Measurements from ENCODE around the gene KRTAP1-3.

KRTAP1-3 gene

DNA sequence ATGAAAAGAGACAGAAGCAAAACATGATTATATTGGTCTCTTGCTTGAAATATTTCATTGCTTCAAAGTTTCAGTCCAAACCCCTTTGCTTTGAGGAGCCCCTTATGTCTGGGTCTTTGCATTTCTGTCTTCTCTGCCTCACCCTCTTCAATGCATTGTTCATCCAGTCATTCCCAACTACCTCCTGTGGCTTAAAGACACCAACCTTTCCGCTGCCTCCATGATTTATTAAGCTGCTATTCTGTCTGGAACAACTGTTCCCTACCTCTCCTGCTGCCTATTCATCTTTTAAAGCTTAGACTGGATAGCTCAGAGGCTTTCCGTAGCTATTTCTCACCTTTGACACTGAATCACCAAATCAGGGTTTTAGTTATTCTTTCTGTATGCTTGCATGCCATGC is 37.3 kb downstream of the KRTAP1-3 start:
- Histone ChIP-seq H3K27me3 (ENCODE audit: control insufficient read depth in 5 of 5, insufficient read depth in 4 of 5, low read length in 5 of 5) (peaks cover 0 to 10% (median 3%) of the 10 kb centered on the region in 5 donors), H3K4me1 (ENCODE audit: control insufficient read depth in 5 of 5, insufficient read depth in 5 of 5, low read length in 5 of 5) (no peaks in the 10 kb centered on the region), H3K9me3 (ENCODE audit: control insufficient read depth in 5 of 5, low read length in 5 of 5) (no peaks in the 10 kb centered on the region), H3K27ac (ENCODE audit: low read depth, low read length) (no peak overlapping the region), H3K4me3 (ENCODE audit: low read depth in 1 of 5, low read length in 5 of 5) (no peak overlapping the region), H3K36me3 (ENCODE audit: control insufficient read depth in 5 of 5, insufficient read depth in 5 of 5, low read length in 5 of 5) (no peaks in the 10 kb centered on the region), H3K9ac (ENCODE audit: low read length in 5 of 5) (no peak overlapping the region)

DNA sequence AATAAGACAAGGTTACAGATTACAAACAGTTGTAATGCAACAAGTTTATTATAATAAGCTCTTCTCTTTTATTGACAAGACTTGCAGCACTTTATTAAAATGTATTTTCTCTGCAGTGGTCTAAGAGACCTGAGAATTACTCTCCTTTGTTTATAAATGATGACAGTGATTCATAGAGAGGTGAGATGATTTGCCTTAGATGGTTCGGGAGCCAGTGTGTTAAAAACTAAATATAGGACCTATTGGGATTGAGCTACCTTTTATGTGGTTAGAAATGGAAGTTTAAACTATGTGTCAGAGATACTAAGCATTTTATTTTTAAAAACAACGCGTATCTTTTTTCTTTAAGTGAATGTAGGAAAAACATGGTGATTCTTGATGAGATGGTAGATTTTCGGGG is 37.8 kb downstream of the KRTAP1-3 start:
- no peak overlapping the region for H3K9ac ChIP-seq (ENCODE audit: low read length in 5 of 5)
- H3K9me3 ChIP-seq (ENCODE audit: control insufficient read depth in 5 of 5, low read length in 5 of 5), result no peaks in the 10 kb centered on the region
- no peak overlapping the region for H3K27ac ChIP-seq (ENCODE audit: low read depth, low read length)
- H3K4me1 ChIP-seq (ENCODE audit: control insufficient read depth in 5 of 5, insufficient read depth in 5 of 5, low read length in 5 of 5), result no peaks in the 10 kb centered on the region
- H3K27me3 ChIP-seq (ENCODE audit: control insufficient read depth in 5 of 5, insufficient read depth in 4 of 5, low read length in 5 of 5), result peaks cover 0 to 10% (median 4%) of the 10 kb centered on the region in 5 donors
- H3K4me3 ChIP-seq (ENCODE audit: low read depth in 1 of 5, low read length in 5 of 5), result no peak overlapping the region
- H3K36me3 ChIP-seq (ENCODE audit: control insufficient read depth in 5 of 5, insufficient read depth in 5 of 5, low read length in 5 of 5), result no peaks in the 10 kb centered on the region

DNA sequence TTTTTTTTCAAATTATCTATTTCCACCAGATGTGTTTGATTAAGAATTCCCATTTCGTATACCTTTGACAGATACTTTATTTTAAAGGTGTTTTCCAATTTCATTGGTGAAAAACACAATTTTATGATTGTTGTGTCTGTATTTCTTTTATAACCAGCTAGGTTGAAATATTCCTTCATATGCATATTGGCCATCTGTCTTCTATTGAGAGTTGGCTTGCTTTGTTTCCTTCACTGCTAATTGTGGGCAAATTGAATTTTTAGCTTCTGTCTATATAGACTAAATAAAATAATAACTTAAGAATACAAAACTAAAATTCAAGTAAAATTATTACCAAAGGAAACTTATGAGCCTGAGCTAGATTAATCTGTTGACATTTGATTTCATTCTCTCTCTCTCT is 39.6 kb downstream of the KRTAP1-3 start:
- Histone ChIP-seq H3K27ac (ENCODE audit: low read depth, low read length) (no peak overlapping the region), H3K4me1 (ENCODE audit: control insufficient read depth in 5 of 5, insufficient read depth in 5 of 5, low read length in 5 of 5) (no peaks in the 10 kb centered on the region), H3K4me3 (ENCODE audit: low read depth in 1 of 5, low read length in 5 of 5) (no peak overlapping the region), H3K9me3 (ENCODE audit: control insufficient read depth in 5 of 5, low read length in 5 of 5) (peaks cover 0 to 4% (median 2%) of the 10 kb centered on the region in 5 donors), H3K27me3 (ENCODE audit: control insufficient read depth in 5 of 5, insufficient read depth in 4 of 5, low read length in 5 of 5) (peaks cover 0 to 10% (median 4%) of the 10 kb centered on the region in 5 donors), H3K9ac (ENCODE audit: low read length in 5 of 5) (no peak overlapping the region), H3K36me3 (ENCODE audit: control insufficient read depth in 5 of 5, insufficient read depth in 5 of 5, low read length in 5 of 5) (no peaks in the 10 kb centered on the region)

DNA sequence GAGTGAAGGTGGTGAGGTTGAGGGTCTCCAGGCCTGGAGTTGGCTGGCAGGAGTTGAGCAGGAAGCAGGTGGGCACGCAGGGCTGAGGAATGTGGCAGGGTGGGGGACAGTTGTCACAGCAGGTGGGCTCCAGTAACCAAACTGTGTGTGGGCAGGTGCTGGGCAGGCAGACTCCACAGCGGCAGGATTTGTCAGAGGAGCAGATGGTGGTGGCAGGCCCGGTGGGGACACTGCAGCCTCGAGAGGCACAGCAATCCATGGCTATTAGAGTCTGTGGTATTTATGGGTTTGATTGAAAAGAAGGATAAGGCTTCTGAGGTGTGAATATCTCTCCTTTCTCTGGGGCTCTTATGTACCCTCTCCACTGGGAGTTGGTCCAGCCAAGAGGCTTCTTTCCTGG is 40.8 kb downstream of the KRTAP1-3 start, which contains the start of gene KRTAP3-3:
TSS of gene KRTAP3-3 (minus strand) at position 326 of the 400 bp plus-strand sequence. CDS start at position 259, 67 bp downstream.
- Histone ChIP-seq H3K27me3 (ENCODE audit: control insufficient read depth in 5 of 5, insufficient read depth in 4 of 5, low read length in 5 of 5) (peaks cover 0 to 10% (median 4%) of the 10 kb centered on the region in 5 donors), H3K9ac (ENCODE audit: low read length in 5 of 5) (no peak within 1 kb of the TSS), H3K9me3 (ENCODE audit: control insufficient read depth in 5 of 5, low read length in 5 of 5) (peaks cover 0 to 4% (median 2%) of the 10 kb centered on the region in 5 donors), H3K4me1 (ENCODE audit: control insufficient read depth in 5 of 5, insufficient read depth in 5 of 5, low read length in 5 of 5) (no peaks in the 10 kb centered on the region), H3K4me3 (ENCODE audit: low read depth in 1 of 5, low read length in 5 of 5) (no peak within 1 kb of the TSS), H3K36me3 (ENCODE audit: control insufficient read depth in 5 of 5, insufficient read depth in 5 of 5, low read length in 5 of 5) (no peaks in the 10 kb centered on the region), H3K27ac (ENCODE audit: low read depth, low read length) (no peak within 1 kb of the TSS)

DNA sequence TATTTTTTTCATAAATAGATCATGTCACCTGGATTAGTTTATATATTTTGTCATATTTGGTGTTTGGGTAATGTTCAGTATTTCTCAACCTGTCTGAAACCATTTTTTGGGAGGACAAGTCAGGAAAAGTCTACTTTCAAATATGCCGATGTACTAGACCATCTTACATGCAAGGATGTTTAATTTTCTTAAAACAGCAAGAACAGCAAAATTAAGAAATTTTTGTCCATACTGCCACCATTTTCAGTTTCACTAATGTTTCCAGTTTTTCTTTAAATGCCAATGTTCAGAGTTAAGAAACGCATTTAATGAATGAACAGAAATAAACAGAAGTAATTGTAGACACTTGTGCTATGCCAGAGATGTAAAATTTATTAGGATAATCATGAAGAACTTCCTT is 41.6 kb downstream of the KRTAP1-3 start:
- Histone ChIP-seq H3K4me3 (ENCODE audit: low read depth in 1 of 5, low read length in 5 of 5) (no peak overlapping the region), H3K9ac (ENCODE audit: low read length in 5 of 5) (no peak overlapping the region), H3K4me1 (ENCODE audit: control insufficient read depth in 5 of 5, insufficient read depth in 5 of 5, low read length in 5 of 5) (no peaks in the 10 kb centered on the region), H3K36me3 (ENCODE audit: control insufficient read depth in 5 of 5, insufficient read depth in 5 of 5, low read length in 5 of 5) (no peaks in the 10 kb centered on the region), H3K27me3 (ENCODE audit: control insufficient read depth in 5 of 5, insufficient read depth in 4 of 5, low read length in 5 of 5) (peaks cover 0 to 10% (median 4%) of the 10 kb centered on the region in 5 donors), H3K27ac (ENCODE audit: low read depth, low read length) (no peak overlapping the region), H3K9me3 (ENCODE audit: control insufficient read depth in 5 of 5, low read length in 5 of 5) (peaks cover 0 to 4% (median 2%) of the 10 kb centered on the region in 5 donors)

DNA sequence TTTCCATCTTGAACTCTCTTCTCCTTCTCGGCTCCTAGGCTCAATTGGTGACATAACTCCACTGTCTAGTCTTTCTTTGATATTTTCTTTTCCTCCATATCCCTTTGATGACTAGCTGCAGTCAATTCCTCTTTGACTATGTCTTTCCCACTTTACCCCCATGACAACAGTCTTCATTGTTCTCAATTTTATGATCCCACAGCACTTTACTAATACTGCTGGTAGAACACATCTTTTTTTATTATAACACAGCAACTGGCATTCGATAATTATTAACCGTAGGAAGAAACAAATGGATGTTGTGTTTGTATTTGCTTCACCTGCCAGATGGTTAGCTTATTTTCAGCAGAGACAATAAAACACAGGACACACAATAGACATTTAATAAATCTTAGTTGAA is 42.0 kb downstream of the KRTAP1-3 start:
- H3K4me1 ChIP-seq (ENCODE audit: control insufficient read depth in 5 of 5, insufficient read depth in 5 of 5, low read length in 5 of 5), result no peaks in the 10 kb centered on the region
- peaks cover 0 to 4% (median 2%) of the 10 kb centered on the region in 5 donors for H3K9me3 ChIP-seq (ENCODE audit: control insufficient read depth in 5 of 5, low read length in 5 of 5)
- no peaks in the 10 kb centered on the region for H3K36me3 ChIP-seq (ENCODE audit: control insufficient read depth in 5 of 5, insufficient read depth in 5 of 5, low read length in 5 of 5)
- H3K4me3 ChIP-seq (ENCODE audit: low read depth in 1 of 5, low read length in 5 of 5), result no peak overlapping the region
- no peak overlapping the region for H3K27ac ChIP-seq (ENCODE audit: low read depth, low read length)
- no peak overlapping the region for H3K9ac ChIP-seq (ENCODE audit: low read length in 5 of 5)
- H3K27me3 ChIP-seq (ENCODE audit: control insufficient read depth in 5 of 5, insufficient read depth in 4 of 5, low read length in 5 of 5), result peaks cover 0 to 7% (median 4%) of the 10 kb centered on the region in 5 donors

DNA sequence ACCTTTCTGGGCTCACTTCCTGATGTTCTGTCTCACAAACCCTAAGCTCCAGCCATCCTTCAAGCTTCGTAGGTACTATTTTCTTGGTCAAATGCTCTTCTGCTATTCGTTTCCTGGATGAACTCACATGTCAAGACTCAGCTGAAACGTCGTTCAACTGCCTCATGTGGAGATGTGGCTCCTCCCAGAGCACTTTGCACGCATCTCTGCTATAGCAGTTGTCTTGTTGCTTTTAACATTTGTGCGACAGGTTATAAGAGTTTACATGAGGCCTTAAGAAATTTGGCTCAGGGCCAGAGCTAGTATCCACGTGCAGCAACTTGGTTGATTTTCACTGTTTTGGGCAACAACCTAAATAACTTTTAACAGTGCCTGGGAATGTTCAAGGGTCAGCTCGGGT is 47.8 kb downstream of the KRTAP1-3 start:
- Histone ChIP-seq H3K27me3 (ENCODE audit: control insufficient read depth in 5 of 5, insufficient read depth in 4 of 5, low read length in 5 of 5) (peaks cover 0 to 8% (median 3%) of the 10 kb centered on the region in 5 donors), H3K9ac (ENCODE audit: low read length in 5 of 5) (no peak overlapping the region), H3K9me3 (ENCODE audit: control insufficient read depth in 5 of 5, low read length in 5 of 5) (peaks cover 0 to 4% (median 2%) of the 10 kb centered on the region in 5 donors), H3K4me1 (ENCODE audit: control insufficient read depth in 5 of 5, insufficient read depth in 5 of 5, low read length in 5 of 5) (no peaks in the 10 kb centered on the region), H3K4me3 (ENCODE audit: low read depth in 1 of 5, low read length in 5 of 5) (no peak overlapping the region), H3K36me3 (ENCODE audit: control insufficient read depth in 5 of 5, insufficient read depth in 5 of 5, low read length in 5 of 5) (no peaks in the 10 kb centered on the region), H3K27ac (ENCODE audit: low read depth, low read length) (no peak overlapping the region)

DNA sequence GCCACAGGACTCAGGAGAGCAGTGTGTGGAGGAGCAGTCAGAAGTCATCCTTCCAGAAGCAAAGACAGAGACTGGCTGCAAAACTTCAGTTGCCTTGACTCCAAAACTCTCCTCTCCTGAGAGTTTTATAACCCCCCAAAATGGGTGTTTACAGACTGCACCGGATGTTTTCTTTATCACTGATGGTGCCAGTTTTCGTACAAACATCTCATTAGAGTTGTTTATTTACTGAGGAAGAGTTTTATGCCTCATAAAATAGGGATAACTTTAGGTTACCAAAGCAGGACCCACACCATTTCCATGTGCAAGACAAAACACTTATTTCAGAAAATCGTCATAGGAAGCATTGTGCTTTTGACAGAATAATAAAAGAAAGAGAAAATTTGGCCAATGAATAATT is 50.4 kb downstream of the KRTAP1-3 start, which contains the start of gene KRT40:
TSS of gene KRT40 (minus strand) at position 101 of the 400 bp plus-strand sequence. CDS start at position 48, 53 bp downstream.
- no peak within 1 kb of the TSS for H3K4me3 ChIP-seq (ENCODE audit: low read depth in 1 of 5, low read length in 5 of 5)
- no peak within 1 kb of the TSS for H3K9ac ChIP-seq (ENCODE audit: low read length in 5 of 5)
- H3K36me3 ChIP-seq (ENCODE audit: control insufficient read depth in 5 of 5, insufficient read depth in 5 of 5, low read length in 5 of 5), result no peaks in the 10 kb centered on the region
- peaks cover 0 to 12% (median 3%) of the 10 kb centered on the region in 5 donors for H3K27me3 ChIP-seq (ENCODE audit: control insufficient read depth in 5 of 5, insufficient read depth in 4 of 5, low read length in 5 of 5)
- no peaks in the 10 kb centered on the region for H3K9me3 ChIP-seq (ENCODE audit: control insufficient read depth in 5 of 5, low read length in 5 of 5)
- H3K27ac ChIP-seq (ENCODE audit: low read depth, low read length), result no peak within 1 kb of the TSS
- H3K4me1 ChIP-seq (ENCODE audit: control insufficient read depth in 5 of 5, insufficient read depth in 5 of 5, low read length in 5 of 5), result peaks cover 0 to 5% (median 4%) of the 10 kb centered on the region in 5 donors
